ENCODE results near the gene SLC17A2.

Gene SLC17A2

DNA sequence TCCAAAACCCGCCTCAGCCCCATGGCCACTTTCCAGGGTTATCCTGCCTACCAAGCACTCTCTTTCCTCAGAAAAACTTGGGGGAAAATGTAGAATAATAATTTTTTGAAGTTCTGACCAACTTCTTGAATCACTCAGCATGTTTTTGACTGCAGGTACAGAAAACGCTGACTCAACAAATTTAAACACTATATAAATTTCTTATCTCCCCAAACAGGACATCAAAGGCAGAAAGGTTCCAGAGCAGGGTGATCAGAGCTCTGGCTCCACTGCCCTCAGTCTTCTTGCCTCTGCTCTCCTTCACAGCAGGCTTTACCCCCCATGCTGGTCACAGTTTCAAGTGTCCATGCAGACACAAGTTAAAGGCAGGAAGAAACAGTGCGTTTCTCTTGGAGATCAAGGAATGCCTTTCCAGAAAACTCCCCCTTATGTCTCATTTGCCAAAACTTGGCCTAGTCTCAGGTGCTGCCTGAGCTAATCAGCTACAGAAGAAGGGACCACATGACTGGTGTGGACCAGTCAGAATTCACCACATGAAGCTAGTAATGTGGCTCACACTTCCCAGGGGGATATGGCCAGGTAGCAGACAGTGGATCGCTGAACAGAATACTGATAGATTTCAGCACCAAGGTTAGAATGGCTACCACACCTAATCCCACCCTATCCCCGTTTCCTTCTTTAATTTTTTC lies 32.1 kb downstream of the SLC17A2 start:
- Histone ChIP-seq H3K4me1 (ENCODE audit: control insufficient read depth, low read length) (no peaks in the 10 kb centered on the region), H3K36me3 (ENCODE audit: control insufficient read depth, low read length) (no peaks in the 10 kb centered on the region), H3F3A (ENCODE audit: control insufficient read depth, insufficient read depth) (no peaks in the 10 kb centered on the region), H3K4me2 (ENCODE audit: low read length) (no peak overlapping the region), H3K79me2 (ENCODE audit: control insufficient read depth, low read length) (no peaks in the 10 kb centered on the region), H3K4me3 (ENCODE audit: low read length) (no peak overlapping the region), H3K9me3 (ENCODE audit: control insufficient read depth, insufficient read depth, low read length) (no peaks in the 10 kb centered on the region), H3K27me3 (ENCODE audit: control insufficient read depth, low read length) (no peaks in the 10 kb centered on the region), H3K27ac (ENCODE audit: low read depth, low read length) (no peak overlapping the region), H3K9me2 (replicated peaks; ENCODE audit: control insufficient read depth, low read length) (no peaks in the 10 kb centered on the region), H4K20me1 (ENCODE audit: control insufficient read depth, insufficient read depth, low read depth, low read length) (no peaks in the 10 kb centered on the region)
- TF ChIP-seq, protein P1, sequence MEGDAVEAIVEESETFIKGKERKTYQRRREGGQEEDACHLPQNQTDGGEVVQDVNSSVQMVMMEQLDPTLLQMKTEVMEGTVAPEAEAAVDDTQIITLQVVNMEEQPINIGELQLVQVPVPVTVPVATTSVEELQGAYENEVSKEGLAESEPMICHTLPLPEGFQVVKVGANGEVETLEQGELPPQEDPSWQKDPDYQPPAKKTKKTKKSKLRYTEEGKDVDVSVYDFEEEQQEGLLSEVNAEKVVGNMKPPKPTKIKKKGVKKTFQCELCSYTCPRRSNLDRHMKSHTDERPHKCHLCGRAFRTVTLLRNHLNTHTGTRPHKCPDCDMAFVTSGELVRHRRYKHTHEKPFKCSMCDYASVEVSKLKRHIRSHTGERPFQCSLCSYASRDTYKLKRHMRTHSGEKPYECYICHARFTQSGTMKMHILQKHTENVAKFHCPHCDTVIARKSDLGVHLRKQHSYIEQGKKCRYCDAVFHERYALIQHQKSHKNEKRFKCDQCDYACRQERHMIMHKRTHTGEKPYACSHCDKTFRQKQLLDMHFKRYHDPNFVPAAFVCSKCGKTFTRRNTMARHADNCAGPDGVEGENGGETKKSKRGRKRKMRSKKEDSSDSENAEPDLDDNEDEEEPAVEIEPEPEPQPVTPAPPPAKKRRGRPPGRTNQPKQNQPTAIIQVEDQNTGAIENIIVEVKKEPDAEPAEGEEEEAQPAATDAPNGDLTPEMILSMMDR (IDR thresholded peaks at IDR 0.05; ENCODE audit: low read depth, low read length, poor library complexity, severe bottlenecking): no peak
- TF ChIP-seq EZH2phosphoT487 (IDR thresholded peaks at IDR 0.05; ENCODE audit: borderline replicate concordance, low read length): no peak

DNA sequence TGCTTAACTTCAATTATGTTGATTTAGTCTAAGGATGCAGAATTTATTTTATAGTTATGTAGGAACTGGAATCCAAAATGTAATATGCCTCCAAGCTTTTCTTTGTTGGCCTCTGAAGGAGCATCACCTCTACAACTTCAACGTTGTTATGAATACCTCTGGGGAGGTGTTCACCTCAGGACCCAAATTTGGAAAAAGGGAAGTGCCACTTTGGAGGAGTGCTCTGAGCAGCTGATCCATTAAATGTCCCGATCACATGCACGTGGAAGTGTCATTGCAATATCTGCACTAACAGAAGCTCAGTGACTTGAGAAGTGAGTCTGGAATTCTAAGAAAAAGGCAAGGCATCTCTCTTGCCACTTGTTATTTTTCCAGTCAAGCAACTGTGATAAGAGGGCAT lies 34.2 kb downstream of the SLC17A2 start:
- Histone ChIP-seq H3K27ac (ENCODE audit: low read depth, low read length) (no peak overlapping the region), H3K4me3 (ENCODE audit: low read length) (no peak overlapping the region), H3F3A (ENCODE audit: control insufficient read depth, insufficient read depth) (no peaks in the 10 kb centered on the region), H3K9me3 (ENCODE audit: control insufficient read depth, insufficient read depth, low read length) (no peaks in the 10 kb centered on the region), H3K4me1 (ENCODE audit: control insufficient read depth, low read length) (no peaks in the 10 kb centered on the region), H3K27me3 (ENCODE audit: control insufficient read depth, low read length) (no peaks in the 10 kb centered on the region), H3K9me2 (replicated peaks; ENCODE audit: control insufficient read depth, low read length) (no peaks in the 10 kb centered on the region), H3K4me2 (ENCODE audit: low read length) (no peak overlapping the region), H3K36me3 (ENCODE audit: control insufficient read depth, low read length) (no peaks in the 10 kb centered on the region), H3K79me2 (ENCODE audit: control insufficient read depth, low read length) (no peaks in the 10 kb centered on the region), H4K20me1 (ENCODE audit: control insufficient read depth, insufficient read depth, low read depth, low read length) (no peaks in the 10 kb centered on the region)
- no peak for TF ChIP-seq EZH2phosphoT487 (IDR thresholded peaks at IDR 0.05; ENCODE audit: borderline replicate concordance, low read length)
- TF ChIP-seq, protein P1 (IDR thresholded peaks at IDR 0.05; ENCODE audit: low read depth, low read length, poor library complexity, severe bottlenecking): no peak

DNA sequence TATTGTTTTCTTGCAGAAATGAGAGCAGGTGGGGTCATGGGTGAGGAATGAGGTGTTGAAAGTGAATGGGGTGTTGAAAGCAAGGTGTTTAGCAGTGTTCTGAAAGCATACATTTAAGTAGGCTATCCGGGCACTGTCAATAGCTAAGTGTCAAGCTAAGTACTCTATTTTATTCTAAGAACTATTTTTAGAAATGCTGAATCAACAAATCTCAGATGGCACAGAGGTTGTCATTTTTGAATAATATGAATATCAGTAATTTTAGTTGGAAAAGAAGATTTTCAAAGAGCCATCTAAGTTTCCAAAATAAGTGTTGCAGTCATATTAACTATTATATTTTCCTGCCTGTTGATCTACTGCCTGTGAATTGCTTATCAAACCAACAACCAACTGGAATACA lies 34.7 kb downstream of the SLC17A2 start:
- H3K9me2 ChIP-seq (replicated peaks; ENCODE audit: control insufficient read depth, low read length): no peaks in the 10 kb centered on the region
- no peaks in the 10 kb centered on the region for H4K20me1 ChIP-seq (ENCODE audit: control insufficient read depth, insufficient read depth, low read depth, low read length)
- no peaks in the 10 kb centered on the region for H3F3A ChIP-seq (ENCODE audit: control insufficient read depth, insufficient read depth)
- H3K4me3 ChIP-seq (ENCODE audit: low read length): no peak overlapping the region
- H3K4me2 ChIP-seq (ENCODE audit: low read length): no peak overlapping the region
- no peaks in the 10 kb centered on the region for H3K9me3 ChIP-seq (ENCODE audit: control insufficient read depth, insufficient read depth, low read length)
- H3K36me3 ChIP-seq (ENCODE audit: control insufficient read depth, low read length): no peaks in the 10 kb centered on the region
- TF ChIP-seq EZH2phosphoT487 (IDR thresholded peaks at IDR 0.05; ENCODE audit: borderline replicate concordance, low read length): no peak
- TF ChIP-seq, protein P1 (IDR thresholded peaks at IDR 0.05; ENCODE audit: low read depth, low read length, poor library complexity, severe bottlenecking): no peak
- H3K27me3 ChIP-seq (ENCODE audit: control insufficient read depth, low read length): no peaks in the 10 kb centered on the region
- no peaks in the 10 kb centered on the region for H3K4me1 ChIP-seq (ENCODE audit: control insufficient read depth, low read length)
- H3K79me2 ChIP-seq (ENCODE audit: control insufficient read depth, low read length): no peaks in the 10 kb centered on the region
- no peak overlapping the region for H3K27ac ChIP-seq (ENCODE audit: low read depth, low read length)

All from DOHH2 (cell line).